NCI-H2107 treated with DMSO at 0.1 percent for 48 hours (cell line): ENCODE data around the gene DCBLD2.
"Not testable (repeated sequence)": the region's sequence is repeated elsewhere in the genome, so short reads cannot be mapped to it uniquely, and the experiment has no call there.

ENCODE experiments used
- DNase-seq: peaks from one replicate; lab custom pipeline; 2025; ENCODE audit not compliant: unreplicated experiment; lab: John Stamatoyannopoulos, UW

The DCBLD2 gene

GRCh38 chr3:98890965-98891910, 10.3 kb downstream of the DCBLD2 start:
- no peak for DNase-seq

GRCh38 chr3:98890181-98890835, 11.2 kb downstream of the DCBLD2 start:
- no peak for DNase-seq

DNA sequence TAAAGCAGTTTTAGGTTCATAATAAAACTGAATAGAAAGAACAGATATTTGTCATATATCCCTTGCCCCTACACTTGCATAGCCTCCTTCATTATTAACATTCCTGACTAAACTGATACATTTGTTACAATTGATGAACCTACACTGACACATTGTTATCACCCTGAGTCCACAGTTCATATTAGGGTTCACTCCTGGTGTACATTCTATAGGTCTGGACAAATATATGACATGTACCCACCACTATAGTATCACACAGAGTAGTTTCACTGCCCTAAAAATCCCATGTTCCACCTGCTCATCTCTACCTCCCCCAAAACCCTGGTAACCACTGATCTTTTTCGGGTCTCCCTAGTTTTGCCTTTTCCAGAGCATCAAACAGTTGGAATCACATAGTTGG, 13.8 kb downstream of the DCBLD2 start:
- DNase-seq, result no peak

DNA sequence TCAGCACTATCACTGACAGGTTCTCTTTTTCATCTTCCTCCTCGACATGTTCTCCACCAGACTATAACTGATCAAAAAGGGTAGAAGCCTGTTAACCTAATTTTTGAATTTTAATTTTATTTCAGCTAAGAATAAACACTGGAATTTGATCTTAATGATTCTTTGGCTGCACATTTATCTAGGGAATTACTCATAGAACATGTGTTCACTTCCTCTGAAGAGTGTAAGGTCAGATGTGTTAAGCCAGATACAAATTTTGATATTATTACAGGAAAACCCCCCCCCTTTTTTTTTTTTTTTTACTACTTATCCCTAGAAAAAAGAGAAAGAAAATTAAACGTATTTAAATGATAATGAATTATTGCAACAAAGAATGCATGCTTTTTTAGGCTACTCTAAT, 15.0 kb downstream of the DCBLD2 start:
- no peak for DNase-seq

- no peak for DNase-seq
Observed at GRCh38 chr3:98885851-98886250, 15.6 kb downstream of the DCBLD2 start.

GRCh38 chr3:98884675-98885371, 16.7 kb downstream of the DCBLD2 start:
- no peak for DNase-seq

DNA sequence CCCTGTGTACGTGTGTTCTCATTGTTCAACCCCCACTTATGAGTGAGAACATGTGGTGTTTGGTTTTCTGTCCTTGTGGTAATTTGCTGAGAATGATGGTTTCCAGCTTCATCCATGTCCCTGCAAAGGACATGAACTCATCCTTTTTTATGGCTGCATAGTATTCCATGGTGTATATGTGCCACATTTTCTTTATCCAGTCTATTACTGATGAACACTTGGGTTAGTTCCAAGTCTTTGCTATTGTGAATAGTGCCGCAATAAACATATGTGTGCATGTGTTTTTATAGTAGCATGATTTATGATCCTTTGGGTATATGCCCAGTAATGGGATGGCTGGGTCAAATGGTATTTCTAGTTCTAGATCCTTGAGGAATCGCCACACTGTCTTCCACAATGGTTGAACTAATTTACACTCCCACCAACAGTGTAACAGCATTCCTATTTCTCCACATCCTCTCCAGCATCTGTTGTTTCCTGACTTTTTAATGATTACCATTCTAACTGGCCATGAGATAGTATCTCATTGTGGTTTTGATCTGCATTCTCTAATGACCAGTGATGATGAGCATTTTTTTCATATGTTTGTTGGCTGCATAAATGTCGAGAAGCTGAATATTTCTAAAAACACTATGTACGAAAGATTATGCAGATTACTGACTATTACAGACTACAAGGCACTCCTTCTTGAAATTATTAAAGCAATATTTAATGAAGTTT, 18.7 kb downstream of the DCBLD2 start:
- DNase-seq, result not testable (repeated sequence)

- no peak for DNase-seq
Observed at GRCh38 chr3:98877132-98877531, 24.4 kb downstream of the DCBLD2 start.

GRCh38 chr3:98875535-98875934, 26.0 kb downstream of the DCBLD2 start:
- DNase-seq, result no peak

GRCh38 chr3:98874602-98875249, 26.8 kb downstream of the DCBLD2 start:
- DNase-seq, result no peak

GRCh38 chr3:98869391-98869790, 32.1 kb downstream of the DCBLD2 start:
- no peak for DNase-seq

DNA sequence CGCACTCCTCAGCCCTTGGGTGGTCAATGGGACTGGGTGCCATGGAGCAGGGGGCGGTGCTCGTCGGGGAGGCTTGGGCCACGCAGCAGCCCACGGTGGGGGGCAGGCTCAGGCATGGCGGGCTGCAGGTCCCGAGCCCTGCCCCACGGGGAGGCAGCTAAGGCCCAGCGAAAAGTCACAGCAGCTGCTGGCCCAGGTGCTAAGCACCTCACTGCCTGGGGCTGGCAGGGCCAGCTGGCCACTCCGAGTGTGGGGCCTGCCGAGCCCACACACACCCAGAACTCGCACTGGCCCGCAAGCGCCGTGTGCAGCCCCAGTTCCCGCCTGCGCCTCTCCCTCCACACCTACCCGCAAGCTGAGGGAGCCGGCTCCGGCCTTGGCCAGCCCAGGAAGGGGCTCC, 43.5 kb downstream of the DCBLD2 start:
- not testable (repeated sequence) for DNase-seq

DNA sequence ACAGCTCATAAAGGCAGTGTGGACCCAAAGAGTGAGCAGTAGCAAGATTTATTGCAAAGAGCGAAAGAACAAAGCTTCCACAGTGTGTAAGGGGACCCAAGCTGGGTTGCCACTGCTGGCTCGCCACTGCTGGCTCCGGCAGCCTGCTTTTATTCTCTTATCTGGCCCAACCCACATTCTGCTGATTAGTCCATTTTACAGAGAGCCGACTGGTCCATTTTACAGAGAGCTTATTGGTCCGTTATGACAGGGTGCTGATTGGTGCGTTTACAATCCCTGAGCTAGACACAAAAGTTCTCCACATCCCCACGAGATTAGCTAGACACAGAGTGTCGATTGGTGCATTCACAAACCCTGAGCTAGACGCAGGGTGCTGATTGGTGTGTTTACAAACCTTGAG, 44.2 kb downstream of the DCBLD2 start:
- DNase-seq, result not testable (repeated sequence)

DNA sequence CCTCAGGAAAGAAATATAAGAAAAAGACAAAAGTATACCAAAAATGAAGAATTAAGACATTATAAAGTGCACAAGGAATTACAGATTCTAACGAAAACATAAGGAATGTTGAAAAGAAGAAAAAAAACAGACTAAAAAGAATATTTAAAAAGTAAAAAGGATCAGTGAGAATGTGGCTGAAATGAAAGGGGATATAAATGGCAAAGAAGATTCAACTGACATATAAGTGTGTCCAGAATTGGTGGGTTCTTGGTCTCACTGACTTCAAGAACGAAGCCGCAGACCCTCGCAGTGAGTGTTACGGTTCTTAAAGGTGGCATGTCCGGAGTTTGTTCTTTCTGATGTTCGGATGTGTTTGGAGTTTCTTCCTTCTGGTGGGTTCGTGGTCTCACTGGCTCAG, 44.8 kb downstream of the DCBLD2 start:
- no peak for DNase-seq

DNA sequence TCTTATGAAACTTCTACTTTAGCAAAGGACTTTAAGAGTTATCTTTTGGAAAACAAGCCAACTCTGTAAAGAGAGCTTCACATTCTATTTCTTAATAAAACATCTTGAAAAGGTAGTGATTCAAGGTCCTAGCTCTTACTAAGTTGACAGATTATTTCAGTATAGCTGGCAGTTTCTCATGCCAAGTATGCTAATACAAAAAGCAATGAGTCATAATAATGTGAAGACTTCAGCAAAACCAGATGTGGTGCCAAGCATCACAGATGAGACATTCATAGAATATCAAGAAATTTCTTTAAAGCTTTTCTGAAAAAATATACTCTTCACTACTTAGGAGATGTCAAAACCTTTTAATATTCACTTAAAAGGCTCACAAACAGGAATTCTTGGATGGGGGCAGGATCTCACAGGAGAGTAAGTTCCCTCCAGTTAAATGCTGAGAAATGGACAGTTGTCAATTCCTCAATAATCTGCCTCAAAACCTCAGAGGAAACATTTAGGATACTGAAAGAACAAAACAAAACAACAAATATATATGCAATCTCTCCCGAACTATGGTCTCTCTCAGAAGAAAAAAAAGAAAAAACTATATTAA, 45.6 kb downstream of the DCBLD2 start:
- DNase-seq, result no peak

- no peak for DNase-seq
Observed at GRCh38 chr3:98848108-98848507, 53.4 kb downstream of the DCBLD2 start.

GRCh38 chr3:98846101-98846500, 55.4 kb downstream of the DCBLD2 start:
- DNase-seq, result no peak

DNA sequence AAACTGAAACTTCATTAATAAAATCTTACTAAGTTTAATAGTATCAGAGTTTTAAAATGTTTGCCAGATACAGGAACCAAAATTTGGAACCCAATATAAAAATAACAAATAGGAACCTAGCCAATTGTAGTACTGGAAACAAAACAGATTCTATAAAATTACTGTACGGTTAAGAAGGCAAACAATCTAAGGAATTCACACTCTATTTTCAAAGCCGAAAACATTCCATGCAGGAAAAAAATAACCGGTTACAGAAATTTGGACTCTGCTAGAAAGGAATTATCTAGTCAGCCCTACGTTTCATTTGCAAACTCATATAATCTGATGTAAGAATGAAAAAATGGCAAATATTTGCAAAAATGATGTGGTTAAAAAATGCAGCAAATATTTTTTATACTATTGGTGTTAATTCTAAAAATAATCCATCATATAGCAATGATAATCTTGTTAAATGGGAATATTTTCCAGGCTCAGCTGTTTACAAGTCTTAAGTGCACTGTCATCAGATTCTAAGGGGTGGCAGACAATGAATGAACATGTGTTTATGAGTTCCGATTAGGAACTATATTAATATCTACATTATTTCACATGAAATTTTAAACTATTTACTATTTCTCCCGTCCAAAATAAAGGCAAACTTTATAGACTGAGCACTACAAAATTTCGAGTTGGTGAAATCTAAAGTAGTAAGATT, 58.1 kb downstream of the DCBLD2 start:
- no peak for DNase-seq

- no peak for DNase-seq
Observed at GRCh38 chr3:98839846-98840245, 61.6 kb downstream of the DCBLD2 start.

DNA sequence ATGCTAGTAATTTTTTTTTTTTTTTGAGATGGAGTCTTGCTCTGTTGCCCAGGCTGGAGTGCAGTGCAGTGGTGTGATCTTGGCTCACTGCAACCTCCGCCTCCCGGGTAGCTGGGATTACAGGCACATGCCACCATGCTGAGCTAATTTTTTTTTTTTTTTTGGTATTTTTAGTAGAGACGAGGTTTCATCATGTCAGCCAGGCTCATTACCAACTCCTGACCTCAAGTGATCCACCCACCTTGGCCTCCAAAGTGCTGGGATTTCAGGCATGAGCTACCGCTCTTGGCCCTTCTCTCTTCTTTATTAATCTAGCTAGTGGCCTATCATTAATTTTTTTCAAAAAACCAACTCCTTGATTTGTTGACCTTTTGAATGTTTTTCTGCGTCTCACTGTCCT, 70.4 kb downstream of the DCBLD2 start:
- not testable (repeated sequence) for DNase-seq
